Right ventricle myocardium inferior (tissue), 1 donor: Measurements from ENCODE around the gene ARHGAP24. TPM values are rescaled to one million over a fixed set of nuclear protein-coding genes. Genes with fewer than 3 reads are reported as not detected.
"Not testable (repeated sequence)": the region's sequence is repeated elsewhere in the genome, so short reads cannot be mapped to it uniquely, and the experiment has no call there.

Experiments
- ATAC-seq: fragments of 200-7000 bp; cut with Tn5 transposase; one replicate; pipeline ENCODE4 v1.9.1; 2020; ENCODE audit warnings: mild to moderate bottlenecking, moderate library complexity
- DNase-seq: peaks from one replicate; pipeline ENCODE4 v3.0.0; 2021; ENCODE audit errors: missing footprints
- intact Hi-C: fragments of 100-400 bp; cut with DNase I; formaldehyde crosslinking; loops from one replicate; pipeline ENCODE4 v1.11.0; 2022
- total RNA-seq: library from RNA; stranded (reverse); fragmentation: NEBNext Ultra II Directional; extraction: Animal tissue kit (Norgen Biotek cat#: 25700); gene quantifications from one replicate; pipeline ENCODE4 v1.2.1, GENCODE V29; 2021
- donor health status: DM: no; HTN: yes; CAD: no; lungs with severe emphysema.

The ARHGAP24 gene
- total RNA-seq, 1 donor from 2014 or later: 10.6 TPM

GRCh38 chr4:85932500-85933290 lies 457.7 kb downstream of the ARHGAP24 start:
- intact Hi-C loops: no loop called here
- no peak for DNase-seq
- peak; percentile 28 for ATAC-seq

GRCh38 chr4:85933291-85933640 lies 458.3 kb downstream of the ARHGAP24 start:
- no peak for DNase-seq
- ATAC-seq: no peak
- intact Hi-C loops: no loop called here

DNA sequence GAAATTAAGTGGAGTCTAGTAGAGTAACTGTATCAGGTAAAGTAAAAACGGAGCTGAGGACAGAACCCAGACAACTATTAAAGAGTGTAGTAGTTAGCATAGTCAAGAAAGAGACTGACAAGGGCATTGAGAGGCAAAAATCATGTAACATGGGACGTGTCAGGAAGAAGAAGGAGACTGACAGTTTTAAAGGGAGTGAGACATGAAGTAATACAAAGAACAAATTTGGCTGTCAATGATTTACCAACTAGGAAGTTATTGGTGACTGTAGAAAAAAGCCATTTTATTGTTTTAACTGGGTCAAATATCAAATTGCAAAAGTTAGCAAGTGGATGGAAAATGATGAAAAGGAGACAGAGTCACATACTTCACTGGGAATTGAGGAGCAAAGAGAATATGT lies 462.6 kb downstream of the ARHGAP24 start:
- no peak for ATAC-seq
- intact Hi-C loops: no loop called here

GRCh38 chr4:85938062-85938461 lies 463.1 kb downstream of the ARHGAP24 start:
- intact Hi-C loops: no loop called here
- no peak for ATAC-seq
- DNase-seq: no peak

More for the DNA sequence above, 462.6 kb downstream of the ARHGAP24 start:
- no peak for DNase-seq

DNA sequence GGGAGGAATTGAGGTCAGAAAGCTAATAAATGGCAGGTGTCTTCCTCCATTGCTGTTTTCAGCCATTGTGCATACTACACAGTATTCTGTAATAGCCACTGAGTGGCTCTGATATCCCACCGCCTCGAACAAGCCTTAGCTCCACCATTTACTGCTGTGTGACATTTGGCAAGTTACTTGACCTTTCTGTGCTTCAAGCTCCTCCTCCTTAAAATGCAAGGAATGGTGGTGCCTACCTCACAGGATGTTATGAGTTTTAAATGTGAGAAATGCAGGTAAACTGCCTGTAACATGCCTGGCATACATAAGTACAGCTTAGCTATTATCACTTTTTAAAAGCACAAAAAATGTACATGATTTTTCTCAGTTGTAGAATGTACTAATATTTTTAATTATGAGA lies 464.0 kb downstream of the ARHGAP24 start:
- intact Hi-C loops: no loop called here
- ATAC-seq: no peak
- no peak for DNase-seq

- intact Hi-C loops: no loop called here
- no peak for DNase-seq
Measured at GRCh38 chr4:85939595-85939994, 464.6 kb downstream of the ARHGAP24 start.

DNA sequence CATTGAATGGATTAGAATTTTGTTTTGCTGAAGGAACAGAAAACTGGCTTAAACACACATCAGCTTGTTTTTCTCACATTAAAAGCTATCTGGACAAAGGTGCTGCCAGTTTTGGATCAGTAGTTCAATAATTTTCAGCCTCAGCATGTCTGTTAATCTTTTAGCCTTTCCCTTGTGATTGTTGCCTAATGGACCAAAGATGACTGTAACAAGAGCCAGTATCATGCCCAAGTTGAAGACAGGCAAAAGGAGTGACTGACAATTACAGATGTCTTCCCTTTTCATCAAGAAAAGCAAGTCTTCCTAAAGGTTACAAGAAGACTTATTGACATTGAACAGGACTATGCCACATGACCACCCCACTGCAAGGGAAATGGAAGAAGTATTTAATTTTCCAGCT lies 465.2 kb downstream of the ARHGAP24 start:
- intact Hi-C loops: no loop called here
- ATAC-seq: no peak

More at GRCh38 chr4:85939595-85939994, 464.6 kb downstream of the ARHGAP24 start:
- no peak for ATAC-seq

DNA sequence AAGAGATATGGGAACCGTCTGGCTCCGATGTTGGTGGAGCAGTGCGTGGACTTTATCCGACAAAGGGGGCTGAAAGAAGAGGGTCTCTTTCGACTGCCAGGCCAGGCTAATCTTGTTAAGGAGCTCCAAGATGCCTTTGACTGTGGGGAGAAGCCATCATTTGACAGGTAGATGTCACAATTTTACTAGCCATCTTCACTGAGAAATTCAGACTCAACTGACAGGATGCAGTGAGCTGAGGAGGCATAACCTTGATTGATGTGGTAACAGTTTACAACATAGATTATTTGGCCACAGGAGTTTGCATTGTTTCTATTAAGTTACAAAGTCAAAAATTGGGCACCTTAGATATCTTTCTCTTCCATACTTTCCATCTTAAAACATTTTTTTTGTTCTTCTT lies 467.2 kb downstream of the ARHGAP24 start:
- ATAC-seq: no peak
- intact Hi-C loops: no loop called here
- DNase-seq: no peak

More for the DNA sequence above, 465.2 kb downstream of the ARHGAP24 start:
- no peak for DNase-seq

DNA sequence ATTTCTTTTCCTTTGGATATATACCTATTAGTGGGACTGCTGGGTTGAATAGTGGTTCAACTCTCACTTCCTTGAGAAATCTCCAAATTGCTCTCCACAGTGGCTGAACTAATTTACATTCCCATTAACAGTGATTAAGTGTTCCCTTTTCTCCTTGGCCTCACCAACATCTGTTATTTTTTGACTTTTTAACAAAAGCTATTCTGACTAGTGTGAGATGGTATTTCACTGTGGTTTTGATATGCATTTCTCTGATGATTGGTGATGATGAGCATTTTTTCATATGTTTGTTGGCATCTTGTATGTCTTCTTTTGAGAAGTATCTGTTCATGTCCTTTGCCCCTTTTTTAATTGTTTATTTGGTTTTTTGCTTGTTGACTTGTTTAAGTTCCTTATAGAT lies 471.9 kb downstream of the ARHGAP24 start:
- intact Hi-C loops: no loop called here
- no peak for ATAC-seq

DNA sequence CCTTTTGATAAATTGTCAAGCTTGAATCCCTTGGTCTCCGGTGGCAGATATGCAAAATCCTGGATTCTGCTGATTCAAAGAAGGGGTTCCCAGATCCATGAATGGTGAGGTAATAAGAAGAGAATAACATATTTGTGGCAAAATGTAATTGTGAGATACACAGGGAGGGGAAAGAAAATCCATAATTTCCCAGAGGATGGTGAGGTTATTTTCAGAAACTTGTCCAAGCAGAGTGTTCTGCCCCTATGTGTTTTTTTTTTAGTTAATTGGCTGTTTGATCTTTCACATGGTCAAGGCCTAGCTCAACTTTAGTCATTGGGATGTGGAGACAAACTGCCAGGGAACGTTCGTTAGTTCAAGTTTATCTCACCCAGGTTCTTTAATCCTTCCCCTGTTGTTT lies 476.1 kb downstream of the ARHGAP24 start:
- intact Hi-C loops: no loop called here
- no peak for ATAC-seq
- DNase-seq: no peak

More for the DNA sequence above, 471.9 kb downstream of the ARHGAP24 start:
- DNase-seq: no peak

GRCh38 chr4:85952528-85952927 lies 477.6 kb downstream of the ARHGAP24 start:
- intact Hi-C loops: no loop called here
- no peak for DNase-seq
- ATAC-seq: no peak

GRCh38 chr4:85952972-85953650 lies 478.2 kb downstream of the ARHGAP24 start:
- intact Hi-C loops: no loop called here
- ATAC-seq (no peak), DNase-seq (no peak)

DNA sequence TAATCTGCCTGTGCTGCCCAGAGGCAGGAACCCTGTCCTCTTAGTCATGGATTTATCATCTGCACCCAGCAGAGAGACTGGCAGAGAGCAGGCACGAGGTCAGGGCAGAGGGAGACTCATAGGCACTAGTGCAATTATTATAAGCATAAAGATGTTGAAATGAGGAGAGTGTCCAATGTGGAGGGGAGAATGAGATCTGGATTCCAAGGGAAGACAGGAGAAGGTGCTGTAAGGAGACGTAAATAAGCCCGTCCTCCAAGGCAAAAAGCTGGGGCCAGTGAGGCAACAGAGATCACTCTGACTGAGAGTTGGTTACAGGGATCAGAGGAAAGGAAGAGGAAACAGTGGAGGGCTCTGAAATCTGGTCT lies 478.7 kb downstream of the ARHGAP24 start:
- intact Hi-C loops: no loop called here
- DNase-seq (no peak), ATAC-seq (no peak)

DNA sequence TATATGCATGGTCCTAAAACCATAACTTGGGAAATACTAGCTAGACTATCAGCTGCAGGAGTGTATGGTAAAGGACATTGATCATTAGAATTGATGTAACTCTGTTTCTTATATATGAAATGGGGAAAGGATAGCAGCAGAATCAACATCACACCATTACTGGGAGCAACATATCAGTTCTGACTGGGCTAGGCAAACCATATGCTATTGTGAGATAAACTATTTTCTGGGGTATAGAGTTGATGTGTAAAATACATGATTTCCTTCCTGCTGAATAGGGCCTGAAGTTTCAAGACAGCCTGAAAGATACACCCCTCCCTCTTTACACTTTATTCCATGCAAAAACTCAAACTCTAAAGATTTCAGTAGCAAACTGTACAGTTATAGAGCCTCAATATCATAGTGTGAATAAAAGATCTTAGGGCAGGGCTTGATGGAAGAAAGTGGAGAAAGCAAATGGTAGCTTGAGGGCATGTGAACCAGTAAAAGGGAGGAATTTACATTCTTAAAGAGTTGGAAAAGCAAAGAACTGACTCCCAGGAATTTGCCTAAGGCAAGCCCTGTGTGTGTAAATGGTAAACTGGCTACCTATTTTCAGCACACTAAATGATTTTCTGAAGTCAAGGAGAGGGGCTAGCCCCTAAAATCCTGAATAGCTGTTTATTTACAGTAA lies 480.8 kb downstream of the ARHGAP24 start:
- ATAC-seq (no peak), DNase-seq (no peak)
- intact Hi-C loops: no loop called here

DNA sequence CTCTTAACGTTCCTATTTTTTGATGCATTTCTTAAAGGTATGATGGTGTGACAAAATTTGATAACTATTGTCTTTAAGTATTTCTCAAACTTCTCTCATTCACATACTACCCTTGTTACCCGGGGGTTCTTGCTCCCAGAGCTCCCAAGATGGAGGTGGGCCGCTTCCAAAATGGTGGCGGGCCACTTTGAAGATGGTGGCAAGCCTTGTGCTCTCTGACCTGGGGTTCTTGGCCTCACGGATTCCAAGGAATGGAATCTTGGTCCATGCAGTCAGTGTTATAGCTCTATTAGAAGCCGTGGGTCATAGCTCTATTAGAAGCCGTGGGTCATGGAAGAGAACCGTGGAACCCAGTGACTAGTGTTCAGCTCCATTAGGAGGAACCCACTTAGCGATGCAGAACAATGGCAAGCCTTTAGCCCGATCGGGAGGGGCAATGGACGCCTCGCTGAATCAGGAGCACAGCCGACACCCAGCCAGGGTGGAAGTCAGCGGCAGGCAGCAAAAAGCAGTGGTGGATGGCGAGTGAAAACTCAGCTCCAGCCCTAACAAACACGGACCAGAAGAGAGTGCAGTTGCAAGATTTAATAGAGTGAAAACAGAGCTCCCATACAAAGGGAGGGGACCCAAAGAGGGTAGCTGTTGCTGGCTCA lies 481.5 kb downstream of the ARHGAP24 start:
- no peak for DNase-seq
- intact Hi-C loops: no loop called here
- ATAC-seq: no peak

GRCh38 chr4:85961887-85962286 lies 486.9 kb downstream of the ARHGAP24 start:
- DNase-seq: no peak
- ATAC-seq: no peak
- intact Hi-C loops: no loop called here

GRCh38 chr4:85963231-85963630 lies 488.3 kb downstream of the ARHGAP24 start:
- intact Hi-C loops: no loop called here
- ATAC-seq: no peak
- no peak for DNase-seq

DNA sequence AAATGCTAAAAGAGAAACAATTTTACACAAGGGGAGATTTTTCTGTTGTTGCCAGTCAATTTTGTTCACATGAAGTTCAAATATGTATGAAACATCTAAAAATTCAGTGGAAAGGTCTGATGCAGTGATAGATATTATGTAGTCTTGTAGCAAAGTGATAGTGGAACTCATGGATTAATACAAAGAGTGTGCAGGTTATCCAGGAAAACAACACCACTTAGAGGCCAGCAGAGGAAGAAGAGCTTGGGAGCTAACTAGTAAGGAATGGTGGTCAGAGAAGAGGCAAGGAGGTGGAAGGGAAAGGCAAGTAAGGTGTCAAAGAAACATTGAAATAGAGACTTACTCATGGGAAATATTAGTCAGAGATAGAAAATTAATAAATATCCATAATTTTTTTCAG lies 489.3 kb downstream of the ARHGAP24 start:
- no peak for ATAC-seq
- no peak for DNase-seq
- intact Hi-C loops: no loop called here

GRCh38 chr4:85965017-85965416 lies 490.1 kb downstream of the ARHGAP24 start:
- intact Hi-C loops: loop anchor here (5.0 kb wide), 3 partner anchors 208 to 883 kb away; no protein-coding TSS in a partner anchor
- DNase-seq, ATAC-seq: not testable (repeated sequence)
